ENCODE results near the gene DPP4. TPM values are rescaled to one million over a fixed set of nuclear protein-coding genes. Genes with fewer than 3 reads are reported as not detected.

Gene DPP4
- total RNA-seq, 1 experiment from 2014 or later = 27.6 TPM

DNA sequence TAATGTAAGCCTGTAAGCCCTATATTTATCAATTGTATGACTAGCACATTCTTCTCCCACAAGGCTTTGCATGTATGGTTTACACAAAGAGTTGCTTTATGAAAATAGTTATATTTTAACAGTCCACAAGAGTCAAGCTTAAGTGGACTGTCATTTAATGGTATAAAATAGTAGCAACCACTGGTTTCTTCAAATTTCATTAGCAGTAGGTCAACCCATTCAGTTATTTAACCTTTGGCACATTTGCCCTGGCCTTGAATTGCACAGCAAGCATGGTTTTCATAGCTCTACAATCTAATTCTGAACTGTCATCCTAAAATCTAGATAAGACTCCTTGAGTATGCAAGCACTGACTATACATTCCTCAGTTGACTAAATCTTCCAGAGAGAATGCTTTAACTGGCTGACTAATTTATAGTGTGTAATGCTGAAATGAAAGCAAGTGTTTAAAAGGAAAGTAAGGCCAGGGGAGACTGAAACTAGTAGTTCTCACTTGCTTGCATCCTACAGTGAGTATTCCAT is 1.8 kb downstream of the DPP4 start:
- DNase-seq = no peak
- Mint-ChIP-seq H3K27ac (ENCODE audit: unreplicated experiment) (peak overlapping the region; percentile 75), H3K4me3 (ENCODE audit: low read depth, unreplicated experiment) (peak overlapping the region; percentile 95), H3K4me1 (ENCODE audit: low read depth, unreplicated experiment) (peaks cover 39% of the 10 kb centered on the region), H3K27me3 (ENCODE audit: unreplicated experiment) (no peaks in the 10 kb centered on the region), H3K9me3 (ENCODE audit: low read depth, unreplicated experiment) (no peaks in the 10 kb centered on the region), H3K36me3 (ENCODE audit: insufficient read depth, unreplicated experiment) (peaks cover 26% of the 10 kb centered on the region)
- TF ChIP-seq CTCF (IDR thresholded peaks at IDR 0.05; ENCODE audit: unreplicated experiment) = no peak
- intact Hi-C loops (cut with micrococcal nuclease; ENCODE audit: unreplicated experiment) = loop anchor here (2.0 to 5.0 kb wide), 4 partner anchors 19 to 65 kb away; no protein-coding TSS in a partner anchor
- no TSS peak for BruUV-seq (replicated peaks)
- CTCF ChIA-PET = interaction anchor here (0.6 to 1.9 kb wide), 5 partner anchors 8 to 550 kb away, joined by 3 to 6 read pairs (median 4); no protein-coding TSS in a partner anchor

DNA sequence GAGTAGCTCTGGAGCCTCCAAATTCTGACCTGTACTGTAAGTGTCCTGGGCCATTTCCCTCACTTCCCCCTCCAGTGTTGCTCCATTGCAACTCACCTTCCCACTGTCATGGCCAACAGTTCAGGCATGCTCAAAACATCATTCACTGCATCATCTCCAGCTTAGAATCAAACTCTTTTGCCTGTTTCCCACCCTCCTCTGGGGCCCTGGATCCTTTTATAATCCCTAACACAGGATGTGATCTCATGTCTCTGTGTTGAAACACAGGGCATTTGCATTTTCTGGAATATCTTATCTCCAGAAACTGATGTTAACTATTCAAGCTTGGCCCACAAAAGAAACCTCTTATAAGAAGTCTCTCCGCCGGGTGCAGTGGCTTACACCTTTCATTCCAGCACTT is 3.0 kb downstream of the DPP4 start:
- H3K27ac Mint-ChIP-seq (ENCODE audit: unreplicated experiment) = peak overlapping the region; percentile 43
- H3K27me3 Mint-ChIP-seq (ENCODE audit: unreplicated experiment) = no peaks in the 10 kb centered on the region
- H3K4me1 Mint-ChIP-seq (ENCODE audit: low read depth, unreplicated experiment) = peaks cover 51% of the 10 kb centered on the region
- intact Hi-C loops (cut with micrococcal nuclease; ENCODE audit: unreplicated experiment) = loop anchor here (5.0 kb wide), 2 partner anchors 51 to 64 kb away; no protein-coding TSS in a partner anchor
- H3K36me3 Mint-ChIP-seq (ENCODE audit: insufficient read depth, unreplicated experiment) = peaks cover 26% of the 10 kb centered on the region
- H3K9me3 Mint-ChIP-seq (ENCODE audit: low read depth, unreplicated experiment) = no peaks in the 10 kb centered on the region
- TF ChIP-seq CTCF (IDR thresholded peaks at IDR 0.05; ENCODE audit: unreplicated experiment) = no peak
- no peak for DNase-seq
- peak overlapping the region; percentile 1 for H3K4me3 Mint-ChIP-seq (ENCODE audit: low read depth, unreplicated experiment)
- CTCF ChIA-PET = interaction anchor here (0.7 to 1.5 kb wide), 2 partner anchors 11 to 107 kb away, joined by 3 to 5 read pairs; no protein-coding TSS in a partner anchor
- no TSS peak for BruUV-seq (replicated peaks)

DNA sequence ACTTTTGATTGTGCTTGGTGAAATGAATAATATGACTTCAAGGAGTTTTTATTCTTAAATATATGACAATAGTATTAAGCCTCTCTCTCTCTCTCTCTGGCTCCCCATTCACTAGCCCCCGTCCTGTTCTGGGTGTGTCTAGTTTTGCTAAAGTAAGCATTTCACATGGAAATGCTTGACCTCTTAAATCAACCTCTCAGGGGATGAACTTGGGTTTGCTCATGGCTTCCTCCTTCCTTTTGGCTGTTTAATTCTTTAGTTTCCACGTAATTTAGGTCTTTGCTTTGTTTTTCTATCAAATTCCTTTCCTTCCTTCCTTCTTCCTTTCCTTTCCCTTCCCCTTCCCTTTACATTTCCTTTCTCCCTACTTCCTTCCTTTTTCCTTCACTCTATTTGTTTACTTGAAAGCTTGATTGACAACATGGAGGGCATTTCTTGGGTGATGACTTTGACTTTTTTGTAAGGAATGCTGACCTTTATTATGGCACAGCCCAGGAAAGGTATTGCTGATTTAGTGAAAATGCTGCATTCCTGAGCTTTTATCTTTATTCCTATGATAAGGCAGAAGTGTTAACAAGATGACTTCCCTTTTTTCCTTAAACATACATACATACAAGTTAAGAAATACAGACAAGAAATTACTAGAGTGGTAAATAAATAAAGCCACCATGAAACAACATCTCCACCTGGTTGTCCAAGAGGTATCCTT is 3.6 kb downstream of the DPP4 start:
- CTCF ChIA-PET = interaction anchor here (0.7 kb wide), 1 partner anchor 107 kb away, joined by 3 read pairs; no protein-coding TSS in a partner anchor
- H3K27ac Mint-ChIP-seq (ENCODE audit: unreplicated experiment) = peak overlapping the region; percentile 43
- intact Hi-C loops (cut with micrococcal nuclease; ENCODE audit: unreplicated experiment) = loop anchor here (5.0 kb wide), 2 partner anchors 52 to 63 kb away; no protein-coding TSS in a partner anchor
- H3K4me3 Mint-ChIP-seq (ENCODE audit: low read depth, unreplicated experiment) = peak overlapping the region; percentile 1
- H3K27me3 Mint-ChIP-seq (ENCODE audit: unreplicated experiment) = no peaks in the 10 kb centered on the region
- DNase-seq = no peak
- BruUV-seq (replicated peaks) = no TSS peak
- no peaks in the 10 kb centered on the region for H3K9me3 Mint-ChIP-seq (ENCODE audit: low read depth, unreplicated experiment)
- H3K4me1 Mint-ChIP-seq (ENCODE audit: low read depth, unreplicated experiment) = peaks cover 57% of the 10 kb centered on the region
- H3K36me3 Mint-ChIP-seq (ENCODE audit: insufficient read depth, unreplicated experiment) = peaks cover 26% of the 10 kb centered on the region
- TF ChIP-seq CTCF (IDR thresholded peaks at IDR 0.05; ENCODE audit: unreplicated experiment) = no peak

GRCh38 chr2:162069267-162069903 is 4.6 kb downstream of the DPP4 start:
- intact Hi-C loops (cut with micrococcal nuclease; ENCODE audit: unreplicated experiment) = no loop called here
- DNase-seq = no peak
- H3K4me3 Mint-ChIP-seq (ENCODE audit: low read depth, unreplicated experiment) = no peak overlapping the region
- H3K27me3 Mint-ChIP-seq (ENCODE audit: unreplicated experiment) = no peaks in the 10 kb centered on the region
- no TSS peak for BruUV-seq (replicated peaks)
- H3K27ac Mint-ChIP-seq (ENCODE audit: unreplicated experiment) = no peak overlapping the region
- no peaks in the 10 kb centered on the region for H3K9me3 Mint-ChIP-seq (ENCODE audit: low read depth, unreplicated experiment)
- peaks cover 20% of the 10 kb centered on the region for H3K36me3 Mint-ChIP-seq (ENCODE audit: insufficient read depth, unreplicated experiment)
- CTCF ChIA-PET = no interaction called here
- no peak for TF ChIP-seq CTCF (IDR thresholded peaks at IDR 0.05; ENCODE audit: unreplicated experiment)
- H3K4me1 Mint-ChIP-seq (ENCODE audit: low read depth, unreplicated experiment) = peaks cover 63% of the 10 kb centered on the region
